Effector CD8-positive, alpha-beta T cell (primary cell): ENCODE results near the gene SPG11.
"Not testable (repeated sequence)": the region's sequence is repeated elsewhere in the genome, so short reads cannot be mapped to it uniquely, and the experiment has no call there.

Source experiments
- DNase-seq: peaks from one replicate; lab custom pipeline; 2025; lab: John Stamatoyannopoulos, UW

SPG11 gene

GRCh38 chr15:44675911-44676310 lies 12.4 kb upstream of the SPG11 start:
- no peak for DNase-seq

DNA sequence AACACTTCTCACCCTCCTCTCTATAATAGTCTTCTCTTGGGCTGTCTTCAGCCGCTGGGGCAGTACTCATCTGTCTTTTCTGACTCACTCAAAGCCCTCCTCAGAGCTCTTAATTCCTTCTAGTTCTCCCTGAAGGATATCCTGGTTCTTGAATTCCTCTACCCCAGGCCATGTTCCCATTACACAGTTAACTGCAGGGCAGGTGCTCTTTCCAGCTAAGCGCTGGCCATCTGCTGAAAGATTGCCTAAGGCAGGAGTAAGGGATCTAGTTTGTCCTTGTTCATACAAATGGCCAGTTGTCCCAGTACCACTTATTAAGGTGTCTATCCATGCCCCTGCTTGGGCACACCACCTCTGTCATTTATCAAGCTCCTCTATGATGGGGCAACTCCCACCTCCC lies 10.2 kb upstream of the SPG11 start:
- DNase-seq: no peak

- no peak for DNase-seq
Measured at GRCh38 chr15:44670087-44670950, 6.9 kb upstream of the SPG11 start.

- no peak for DNase-seq
Measured at GRCh38 chr15:44668921-44669320, 5.5 kb upstream of the SPG11 start.

DNA sequence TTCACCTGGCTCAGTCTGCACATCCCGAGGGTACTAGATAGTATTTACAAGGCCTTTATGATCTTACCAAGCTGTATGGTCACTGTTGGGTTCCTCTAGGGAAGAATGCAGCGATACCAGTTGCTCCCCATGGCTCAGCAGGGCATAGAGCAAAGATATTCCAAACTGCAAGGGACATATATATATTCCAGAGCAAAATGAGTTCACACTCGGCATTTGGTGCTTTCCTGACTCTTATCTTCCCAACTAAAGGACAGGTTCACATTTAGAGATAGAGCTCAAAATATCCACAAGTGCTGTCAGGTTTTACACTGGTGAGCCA lies 3.5 kb upstream of the SPG11 start:
- DNase-seq: no peak

- DNase-seq: no peak
Measured at GRCh38 chr15:44666210-44667038, 3.0 kb upstream of the SPG11 start.

- DNase-seq: peak; percentile 72
Measured at GRCh38 chr15:44662478-44663409, 718 bp downstream of the SPG11 start.

- DNase-seq: no peak
Measured at GRCh38 chr15:44661576-44661975, 1.9 kb downstream of the SPG11 start.

- DNase-seq: no peak
Measured at GRCh38 chr15:44659056-44659455, 4.4 kb downstream of the SPG11 start.

DNA sequence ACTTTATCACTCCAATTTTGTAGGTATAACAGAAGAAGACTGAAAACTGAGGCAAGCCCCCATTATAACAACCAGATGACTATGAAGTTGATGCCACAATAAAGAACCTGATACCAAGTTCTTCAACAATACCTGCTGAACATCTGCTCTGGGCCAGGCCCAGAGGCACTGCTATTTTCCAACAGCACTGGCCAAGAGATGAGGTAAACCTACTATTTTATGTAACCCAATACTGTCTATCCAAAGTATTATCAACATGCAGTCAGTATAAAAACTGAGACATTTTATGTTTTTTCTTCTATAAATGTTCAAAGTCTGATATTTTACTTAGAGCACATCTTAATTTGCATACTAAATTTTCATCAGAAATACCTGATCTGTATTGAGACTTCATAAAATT lies 6.1 kb downstream of the SPG11 start:
- DNase-seq: no peak

GRCh38 chr15:44656913-44657312 lies 6.5 kb downstream of the SPG11 start:
- no peak for DNase-seq

GRCh38 chr15:44656298-44656697 lies 7.2 kb downstream of the SPG11 start:
- DNase-seq: no peak

DNA sequence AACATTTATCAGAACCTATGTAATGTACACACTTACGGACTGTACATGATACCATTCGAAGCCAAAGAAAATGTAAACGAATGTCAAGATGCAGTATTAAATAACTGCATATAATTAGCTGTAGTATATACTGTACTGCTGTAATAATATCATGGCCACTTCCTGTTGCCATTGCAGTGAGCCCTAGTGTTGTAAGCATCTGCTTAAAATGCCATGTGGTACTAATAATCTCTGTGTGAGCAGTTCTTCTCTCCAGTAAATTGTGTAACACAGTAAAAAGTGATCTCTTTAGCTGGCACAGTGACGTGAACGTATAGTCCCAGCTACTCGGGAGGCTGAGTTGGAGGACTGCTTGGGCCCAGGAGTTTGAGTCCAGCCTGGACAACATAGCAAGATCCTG lies 8.6 kb downstream of the SPG11 start:
- no peak for DNase-seq

- no peak for DNase-seq
Measured at GRCh38 chr15:44647637-44648036, 15.8 kb downstream of the SPG11 start.

GRCh38 chr15:44647036-44647435 lies 16.4 kb downstream of the SPG11 start:
- DNase-seq: no peak

GRCh38 chr15:44646460-44646859 lies 17.0 kb downstream of the SPG11 start:
- DNase-seq: no peak

- DNase-seq: no peak
Measured at GRCh38 chr15:44641651-44642050, 21.8 kb downstream of the SPG11 start.

DNA sequence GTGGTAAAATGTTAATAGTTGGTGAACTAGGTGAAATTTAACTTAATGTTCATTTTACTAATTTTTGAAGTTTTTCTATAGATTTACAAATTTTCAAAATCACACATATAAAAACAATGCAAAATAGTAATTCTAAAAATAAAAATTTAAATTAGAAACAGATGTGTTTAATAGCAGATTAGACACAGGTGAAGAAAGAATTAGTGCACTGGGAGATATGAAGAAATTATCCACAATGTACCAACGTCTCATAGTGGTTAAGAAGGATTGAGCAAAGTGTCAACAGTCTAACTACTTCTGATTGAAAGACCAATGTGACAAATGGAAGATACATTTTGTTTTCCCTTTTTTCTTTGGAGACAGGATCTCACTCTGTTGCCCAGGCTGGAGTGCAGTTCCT lies 26.5 kb downstream of the SPG11 start:
- DNase-seq: no peak

DNA sequence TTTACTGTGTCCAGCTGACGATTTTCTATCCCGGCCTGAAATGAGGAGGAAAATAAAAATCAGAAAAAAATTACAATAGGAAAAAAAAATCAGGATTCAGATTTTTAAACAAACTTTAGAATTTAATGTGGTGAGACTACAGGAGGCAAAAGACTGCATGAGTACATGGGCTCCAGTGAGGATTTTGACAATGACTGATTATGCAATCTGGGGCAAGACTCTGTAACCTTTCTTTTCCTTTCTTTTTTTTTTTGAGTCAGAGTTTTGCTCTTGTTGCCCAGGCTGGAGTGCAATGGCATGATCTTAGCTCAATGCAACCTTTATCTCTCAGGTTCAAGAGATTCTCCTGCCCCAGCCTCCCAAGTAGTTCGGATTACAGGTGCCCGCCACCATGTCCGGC lies 29.9 kb downstream of the SPG11 start:
- no peak for DNase-seq

DNA sequence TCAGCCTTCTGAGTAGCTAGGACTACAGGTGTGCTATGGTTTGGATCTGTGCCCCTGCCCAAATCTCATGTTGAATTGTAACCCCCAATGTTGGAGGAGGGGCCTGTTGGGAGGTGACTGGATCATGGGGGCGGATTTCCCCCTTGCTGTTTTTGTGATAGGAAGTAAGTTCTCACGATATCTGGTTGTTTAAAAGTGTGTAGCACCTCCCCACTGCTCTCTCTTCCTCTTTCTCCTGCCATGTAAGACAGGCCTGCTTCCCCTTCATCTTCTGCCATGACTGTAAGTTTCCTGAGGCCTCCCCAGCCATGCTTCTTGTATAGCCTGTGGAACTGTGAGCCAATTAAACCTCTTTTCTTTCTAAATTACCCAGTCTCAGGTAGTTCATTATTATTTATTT lies 38.2 kb downstream of the SPG11 start:
- not testable (repeated sequence) for DNase-seq

DNA sequence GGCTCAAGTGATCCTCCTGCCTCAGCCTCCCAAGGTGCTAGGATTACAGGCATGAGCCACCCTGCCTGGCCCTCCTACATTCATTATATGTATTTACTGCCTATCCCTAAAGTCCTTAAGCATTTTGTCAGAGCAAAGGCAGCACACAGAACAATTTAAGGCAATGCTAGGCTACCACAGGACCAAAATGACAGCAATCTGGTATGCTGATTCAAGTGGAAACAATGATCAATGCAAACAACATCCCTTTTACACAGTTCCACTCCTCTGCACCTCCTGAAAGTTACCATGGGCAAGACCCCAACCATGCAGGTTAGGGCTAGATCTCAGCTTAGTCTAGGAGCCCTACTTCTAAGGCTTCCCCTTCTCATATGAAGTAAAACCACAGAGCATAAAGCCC lies 40.3 kb downstream of the SPG11 start:
- DNase-seq: no peak

- DNase-seq: no peak
Measured at GRCh38 chr15:44620081-44620480, 43.4 kb downstream of the SPG11 start.
